ELR (cell line): Measurements from ENCODE around the gene ZNF618.

ENCODE experiments used
- DNase-seq: peaks from one replicate; pipeline ENCODE4 v3.0.0-alpha.2; 2015; ENCODE audit warnings: low read depth

The ZNF618 gene

DNA sequence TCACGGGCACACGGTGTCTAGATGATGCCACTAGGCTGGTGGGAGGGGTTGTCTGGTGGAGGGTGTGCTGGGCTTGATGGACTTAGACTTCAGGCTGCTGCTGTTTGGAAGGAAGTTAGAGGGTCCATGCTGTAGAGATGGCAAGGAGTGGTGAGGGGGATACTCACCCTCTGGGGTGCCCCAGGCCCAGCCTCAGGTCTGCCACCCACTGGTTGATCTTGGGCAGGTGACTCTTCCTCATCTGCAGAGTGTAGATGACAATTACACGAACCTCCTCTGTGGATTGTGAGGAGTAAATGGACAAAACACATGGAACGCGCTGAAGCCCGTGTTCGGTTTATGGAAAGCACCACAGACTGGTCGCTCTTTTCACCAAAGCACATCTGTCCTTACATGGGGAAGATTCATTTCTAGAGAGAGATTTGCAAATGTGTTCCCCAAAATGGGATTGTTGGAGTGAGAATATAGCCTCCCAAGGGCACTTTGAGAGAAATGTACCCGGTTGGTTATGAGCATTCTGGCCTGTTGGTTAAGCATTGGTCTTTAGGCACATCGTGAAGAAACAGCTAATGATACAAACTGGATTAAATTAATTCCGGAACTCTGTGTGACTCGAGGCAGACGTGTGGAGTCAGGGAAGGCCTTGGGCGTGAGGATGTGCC lies 58.2 kb downstream of the ZNF618 start:
- no peak for DNase-seq

DNA sequence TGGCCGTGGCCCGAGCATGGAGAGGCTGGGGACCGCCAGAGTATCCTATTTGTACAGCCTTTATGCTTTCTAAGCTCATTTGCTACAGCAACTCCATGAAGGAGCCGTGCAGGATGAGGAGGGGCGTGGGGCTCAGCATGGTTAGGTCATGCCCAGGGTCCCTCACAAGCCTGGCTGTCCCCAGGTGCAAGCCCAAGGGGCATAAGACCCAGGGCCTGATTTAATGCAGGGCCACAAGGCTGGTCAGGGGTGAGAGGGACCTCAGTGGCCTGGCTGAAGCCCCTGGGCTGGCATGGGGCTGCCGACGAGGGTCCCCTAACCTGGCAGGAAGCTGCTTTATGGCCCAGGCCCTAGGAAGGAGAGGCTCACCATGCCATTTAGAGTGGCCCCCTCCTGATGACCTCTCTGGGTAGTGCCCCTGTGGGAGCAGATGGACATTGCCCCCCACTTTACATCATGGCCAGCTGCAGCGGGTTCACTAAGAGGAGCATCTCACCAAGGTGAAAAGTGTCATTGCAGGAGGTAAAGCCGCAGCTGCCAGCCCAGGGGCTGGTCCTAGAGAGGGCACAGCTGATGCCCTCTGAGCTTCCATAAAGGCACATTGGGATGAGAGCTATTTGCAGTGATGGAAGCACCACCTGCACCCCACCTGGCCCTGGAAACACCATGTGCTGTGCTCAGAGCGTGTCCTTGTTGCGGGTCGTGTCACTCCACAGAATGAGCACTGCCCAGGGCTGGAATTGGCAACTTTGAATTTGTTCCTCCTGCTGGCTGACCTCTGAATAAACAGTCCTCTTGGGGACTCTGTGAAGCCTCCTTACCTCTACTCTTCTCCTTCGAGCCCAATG lies 58.9 kb downstream of the ZNF618 start:
- DNase-seq, result no peak

DNA sequence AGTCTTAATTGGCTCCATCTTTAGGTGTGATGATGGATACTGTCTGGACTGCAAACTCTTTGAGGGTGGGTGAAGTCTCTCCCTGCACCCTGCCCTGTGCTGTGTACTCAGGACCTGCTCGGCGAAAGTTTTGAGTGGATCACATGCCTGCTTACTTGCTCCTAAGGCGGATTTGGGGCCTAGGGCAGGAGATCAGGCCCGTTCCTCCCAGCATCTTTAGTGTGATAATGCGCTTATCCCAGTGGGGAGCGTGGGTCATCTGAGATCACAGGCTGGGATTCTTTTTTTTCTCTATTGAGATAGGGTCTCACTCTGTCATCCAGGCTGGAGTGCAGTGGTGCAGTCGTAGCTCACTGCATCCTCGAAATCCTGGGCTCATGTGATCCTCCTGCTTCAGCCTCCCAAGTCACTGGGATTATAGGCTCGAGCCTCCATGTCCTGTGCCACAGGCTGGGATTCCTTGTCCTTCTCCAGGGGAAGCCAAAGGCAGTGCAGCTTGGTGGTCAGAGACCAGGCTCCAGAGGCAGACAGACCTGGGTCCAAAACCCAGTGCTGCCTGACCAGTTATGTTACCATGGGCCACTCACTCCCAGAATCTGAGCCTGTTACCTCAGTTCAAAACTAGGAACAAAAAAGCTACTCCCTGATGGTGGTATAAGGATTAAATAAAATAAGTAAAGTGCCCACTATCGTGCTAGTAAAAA lies 59.7 kb downstream of the ZNF618 start:
- DNase-seq, result no peak

DNA sequence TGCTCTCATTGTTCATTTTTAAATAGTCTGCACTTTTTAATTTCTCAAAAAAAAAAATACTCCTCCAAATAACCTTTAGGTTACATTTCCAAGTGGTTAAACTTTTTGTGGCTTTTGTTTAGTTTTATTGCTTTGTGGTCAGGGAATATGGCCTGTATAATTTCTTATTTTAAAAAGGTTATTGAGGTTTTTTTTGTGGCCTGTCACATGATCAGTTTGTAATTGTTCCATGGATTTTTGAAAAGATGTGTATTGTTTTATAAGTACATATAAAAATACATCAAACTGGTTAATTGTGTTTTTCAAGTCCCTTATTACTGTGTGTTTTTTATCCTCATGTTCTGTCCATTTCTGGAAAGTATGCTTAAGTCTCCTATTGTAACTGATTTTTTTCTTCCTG lies 64.0 kb downstream of the ZNF618 start:
- no peak for DNase-seq

DNA sequence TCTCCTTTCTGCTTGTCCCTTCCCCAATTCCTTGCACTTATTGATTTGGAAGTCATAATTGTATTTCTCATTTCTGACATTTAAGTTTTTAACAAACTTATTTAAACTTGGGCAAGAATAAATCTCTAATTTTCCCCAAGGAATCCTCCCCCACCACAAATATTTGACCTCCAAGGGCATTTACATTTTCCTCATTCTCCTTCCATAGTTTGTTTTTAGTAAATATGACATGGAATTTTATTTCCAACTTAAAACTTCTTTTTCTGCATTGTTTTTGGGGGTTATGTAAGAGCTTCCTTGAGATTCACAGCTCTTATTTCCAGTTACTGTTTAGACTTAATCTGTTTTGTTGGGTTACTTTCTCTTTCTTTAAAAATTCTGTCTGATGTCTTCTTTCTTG lies 64.9 kb downstream of the ZNF618 start:
- no peak for DNase-seq

DNA sequence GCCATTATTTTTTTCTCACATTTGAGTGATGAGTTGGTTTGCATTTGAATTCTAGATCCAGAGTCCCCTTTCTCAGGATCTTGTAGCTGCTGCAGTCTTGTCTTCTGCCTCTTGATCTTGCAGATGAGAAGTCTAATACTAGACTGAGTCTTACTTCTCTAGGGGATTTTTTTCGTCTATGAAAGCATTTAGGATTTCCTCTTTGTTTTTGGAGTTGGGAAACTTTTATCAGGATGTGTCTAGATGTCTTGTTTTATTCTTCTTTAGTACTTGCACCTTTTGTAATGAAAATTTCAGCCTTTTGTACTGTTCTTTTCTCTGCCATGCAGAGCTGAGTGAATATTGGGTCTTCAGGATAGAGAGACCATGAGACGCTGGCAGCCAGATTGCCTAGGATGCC lies 65.4 kb downstream of the ZNF618 start:
- no peak for DNase-seq

DNA sequence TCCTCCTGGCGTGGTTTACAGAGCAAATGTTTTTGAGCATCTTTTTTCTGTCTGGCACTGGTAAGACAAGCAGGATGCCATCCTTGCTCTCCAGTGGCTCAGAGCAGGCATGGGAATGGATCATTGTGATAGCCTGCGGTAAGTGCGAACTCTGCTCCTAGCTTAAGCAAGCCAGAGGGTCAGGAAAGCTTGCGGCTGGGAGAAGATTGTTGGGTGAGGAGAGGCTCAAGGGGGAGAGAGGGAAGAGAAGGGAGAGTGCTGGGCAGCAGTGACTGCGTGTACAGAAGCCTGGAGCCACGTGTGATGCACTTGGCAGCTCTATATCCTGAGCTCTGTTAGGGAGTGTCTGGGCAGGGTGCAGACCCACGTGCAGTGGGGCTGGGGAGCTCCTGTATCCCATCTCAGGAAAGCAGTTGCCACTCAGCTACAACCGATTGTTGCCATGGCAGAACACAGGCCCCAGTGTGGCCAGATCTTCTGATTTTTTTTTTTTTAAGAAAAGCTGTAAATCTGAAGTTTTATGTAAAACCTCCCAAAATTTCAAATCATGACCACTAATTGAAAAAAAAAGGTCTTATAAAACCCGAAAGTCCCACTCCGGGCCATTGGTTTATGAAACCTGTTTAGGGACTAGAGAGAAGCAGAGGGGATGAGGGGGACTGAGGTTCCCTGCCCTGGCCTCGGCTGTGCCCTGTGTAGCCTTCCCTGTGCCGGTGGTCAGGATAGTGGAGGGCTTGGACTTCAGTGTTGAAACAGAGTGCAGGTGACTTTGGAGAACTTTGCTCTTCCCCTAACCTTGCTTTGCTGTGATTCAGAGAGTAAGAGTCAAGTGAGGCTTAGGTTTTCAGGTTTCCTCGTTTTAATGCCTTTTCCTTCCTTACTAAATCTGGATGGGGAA lies 67.3 kb downstream of the ZNF618 start:
- DNase-seq, result no peak

DNA sequence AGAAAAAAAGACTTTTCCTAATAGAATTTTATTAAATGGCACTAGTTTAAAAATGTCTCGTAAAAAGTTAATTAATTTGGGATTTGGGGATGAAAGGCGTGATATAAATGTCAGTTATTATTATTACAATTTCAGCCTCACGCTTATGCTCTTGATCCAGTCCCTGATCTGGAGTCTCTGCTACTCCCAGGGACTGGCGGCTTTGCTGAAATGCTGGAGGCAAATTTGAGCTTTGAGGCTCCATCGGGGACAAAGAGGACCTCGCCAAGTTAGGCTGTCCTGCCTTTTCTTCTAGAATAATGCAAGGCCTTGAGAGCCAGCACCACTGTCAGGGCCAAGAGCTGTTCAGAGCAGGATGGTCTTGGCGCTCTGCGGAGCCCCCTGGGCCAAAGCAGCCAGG lies 69.7 kb downstream of the ZNF618 start:
- DNase-seq, result no peak

DNA sequence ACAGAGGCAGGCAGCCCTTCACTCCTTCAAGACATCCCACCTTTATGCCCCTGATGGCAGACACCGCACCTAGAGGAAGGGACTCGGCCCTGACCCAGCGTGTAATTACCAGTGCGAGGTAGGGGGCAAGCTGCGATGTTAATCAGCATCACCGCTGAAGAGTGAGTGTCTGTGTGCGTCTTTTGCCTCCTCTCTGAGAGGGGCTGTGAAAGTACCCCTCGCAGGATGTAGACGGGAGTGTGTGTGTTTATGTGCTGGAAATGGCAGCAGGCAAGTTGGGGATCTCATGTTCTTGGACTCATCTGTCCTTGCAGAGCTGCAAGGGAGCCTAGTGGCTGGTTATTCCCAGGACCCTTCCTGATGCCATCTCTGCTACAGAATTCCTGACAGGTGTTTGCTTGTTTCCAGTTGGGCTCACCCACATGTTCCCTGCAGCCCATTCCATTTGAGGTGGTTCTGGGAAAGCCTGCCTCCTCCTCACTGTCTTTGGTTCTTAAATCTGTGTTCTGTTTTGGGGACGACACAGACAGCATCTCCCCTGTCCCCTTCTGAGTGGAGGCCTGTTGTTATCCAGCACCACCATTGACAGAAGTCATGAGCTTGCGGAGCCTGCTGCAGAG lies 70.5 kb downstream of the ZNF618 start:
- DNase-seq, result no peak

DNA sequence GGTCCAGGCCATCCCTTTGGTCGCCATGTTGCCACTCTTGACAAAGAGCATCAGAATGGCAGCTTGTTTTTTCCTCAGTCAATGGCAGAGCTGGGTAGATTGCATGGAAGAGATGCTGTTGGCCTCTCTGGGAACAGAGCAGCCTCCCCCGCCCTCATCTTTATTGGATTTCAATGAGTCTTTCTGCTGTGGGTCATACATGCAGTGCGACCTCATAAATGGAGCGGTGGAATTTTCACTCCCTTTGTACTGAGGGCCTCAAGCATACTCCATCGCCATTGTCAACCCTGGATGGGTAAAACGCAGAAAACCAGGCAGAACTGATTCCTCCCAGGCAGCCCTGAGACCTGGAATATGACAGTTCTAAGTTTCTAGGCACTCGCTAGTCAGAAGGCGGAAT lies 71.8 kb downstream of the ZNF618 start:
- no peak for DNase-seq

DNA sequence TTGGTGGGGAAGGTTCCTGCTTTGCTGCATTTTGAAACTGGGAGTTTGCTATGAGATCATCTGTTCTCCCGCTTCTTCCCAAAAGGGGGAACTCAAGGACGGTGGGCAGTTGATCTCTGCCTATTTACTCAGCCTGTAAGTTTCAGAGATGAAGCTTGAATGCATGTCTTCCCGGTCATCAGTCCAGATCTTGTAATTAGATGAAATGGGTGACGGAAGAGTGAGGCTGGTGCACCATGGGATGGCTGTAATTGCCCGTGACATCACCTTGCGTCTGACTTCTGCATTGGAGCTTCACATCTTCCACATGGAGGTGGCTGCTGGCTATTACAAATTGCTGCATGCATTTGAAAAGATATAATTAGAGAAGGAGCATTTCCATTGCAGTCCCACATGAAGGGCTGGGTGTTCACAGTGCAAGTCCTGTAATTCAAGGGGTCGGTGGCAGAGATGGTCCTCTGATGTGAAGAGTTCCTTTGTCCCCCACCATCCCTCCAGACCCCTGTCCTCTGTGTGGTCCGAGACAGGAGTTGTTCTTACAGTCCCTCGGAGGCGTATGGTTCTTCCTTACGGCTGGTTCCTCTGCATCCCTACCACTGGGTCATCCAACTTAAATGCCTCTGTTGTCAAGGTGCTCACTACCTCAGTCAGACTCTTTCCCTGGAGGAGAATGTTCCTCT lies 72.9 kb downstream of the ZNF618 start:
- no peak for DNase-seq

DNA sequence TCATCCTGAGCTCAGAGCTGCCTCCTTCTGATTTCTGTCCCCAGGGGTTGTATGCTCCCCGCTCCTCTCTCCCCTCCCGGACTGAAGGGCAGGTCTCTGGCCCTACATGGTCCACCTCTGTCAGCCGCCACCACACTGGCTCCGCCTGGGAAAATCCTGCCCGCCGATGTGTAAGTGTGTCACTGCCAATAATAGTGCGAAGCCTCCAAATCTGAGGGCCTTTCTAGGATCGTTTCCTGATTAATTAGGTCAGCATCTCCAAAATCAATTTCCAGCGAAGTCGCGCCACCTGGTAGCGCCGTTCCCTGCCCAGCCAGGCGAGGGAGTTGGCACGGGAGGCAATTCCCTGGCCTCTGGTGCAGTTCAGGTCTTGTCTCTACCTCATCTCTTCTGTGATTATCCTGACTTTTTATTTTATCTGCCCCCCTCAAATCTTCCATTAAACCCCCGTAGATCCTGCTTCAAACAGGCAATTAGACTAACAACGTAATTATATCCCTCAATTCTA lies 73.5 kb downstream of the ZNF618 start:
- DNase-seq, result no peak

DNA sequence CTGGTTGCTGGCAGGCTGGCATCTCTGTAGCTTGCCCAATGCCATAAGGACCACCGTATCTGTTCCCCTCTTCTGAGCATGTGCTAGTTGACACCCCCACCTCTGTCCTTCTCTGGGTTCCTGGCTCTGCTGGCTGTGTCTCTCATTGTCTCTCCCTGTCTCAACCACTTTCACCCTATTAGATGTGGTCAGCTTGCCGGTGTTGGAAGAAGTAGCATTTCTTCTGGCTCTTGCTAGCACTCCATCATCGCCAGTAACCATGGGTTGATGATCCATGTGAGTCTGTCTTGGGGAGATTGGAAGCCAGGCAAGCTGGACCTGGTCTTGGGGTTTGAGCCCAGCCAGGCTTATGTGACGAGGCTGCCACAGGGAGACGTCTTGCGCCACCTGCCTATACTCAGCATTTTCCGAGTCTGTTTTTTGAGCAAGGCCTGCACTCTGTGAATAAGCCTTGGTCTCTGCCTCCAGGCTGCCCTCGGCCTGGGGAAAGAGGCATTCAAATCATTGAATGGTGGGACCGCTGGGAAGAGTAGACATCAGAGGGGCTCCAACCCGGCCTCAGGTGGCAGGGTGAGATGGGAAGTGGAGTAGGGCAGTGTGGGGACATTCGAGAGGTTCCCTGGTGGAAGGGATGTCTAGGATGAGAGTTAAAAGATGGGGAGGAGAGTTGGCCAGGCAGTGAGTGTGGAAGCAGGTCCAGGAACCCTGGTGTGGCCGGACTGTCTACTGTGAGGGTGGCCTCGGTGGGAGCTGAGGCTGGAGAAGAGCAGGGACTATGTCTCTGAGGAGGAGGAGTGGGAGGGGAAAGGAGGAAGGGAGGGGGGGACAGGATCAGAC lies 74.3 kb downstream of the ZNF618 start:
- DNase-seq, result no peak

DNA sequence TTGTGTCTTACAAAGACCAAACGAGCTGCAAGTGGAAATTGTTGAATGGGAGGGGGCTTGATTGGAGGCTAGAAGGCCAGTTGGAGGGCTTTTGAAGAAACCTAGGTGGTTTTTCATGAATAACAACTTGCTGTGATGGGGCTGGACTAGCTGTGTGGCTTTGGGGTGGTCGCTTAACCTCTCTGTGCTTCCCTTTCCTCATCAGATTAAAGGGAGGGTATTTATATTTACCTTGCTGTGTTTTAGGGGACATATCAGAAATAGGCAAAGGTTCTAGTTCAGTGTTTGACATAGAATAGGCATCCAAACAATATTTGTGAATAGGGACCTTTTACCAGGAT lies 74.9 kb downstream of the ZNF618 start:
- no peak for DNase-seq

DNA sequence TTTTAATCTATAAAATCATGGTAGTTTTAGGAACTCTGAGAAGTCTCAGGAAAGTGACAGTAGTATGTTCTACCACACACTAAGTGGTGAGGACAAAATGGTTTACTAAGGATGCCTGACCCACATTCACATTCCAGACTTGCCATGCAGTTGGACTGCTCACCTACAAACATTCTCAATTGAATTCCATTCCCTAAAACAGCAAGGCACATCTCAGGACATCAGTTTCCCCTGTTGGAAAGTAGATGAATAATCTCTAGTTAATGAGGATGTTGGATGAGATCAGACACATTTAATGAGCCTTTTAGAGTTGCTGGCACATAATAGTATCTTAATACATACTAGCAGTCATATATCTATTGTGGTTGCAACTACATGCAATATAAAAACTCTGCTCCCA lies 76.6 kb downstream of the ZNF618 start:
- no peak for DNase-seq

DNA sequence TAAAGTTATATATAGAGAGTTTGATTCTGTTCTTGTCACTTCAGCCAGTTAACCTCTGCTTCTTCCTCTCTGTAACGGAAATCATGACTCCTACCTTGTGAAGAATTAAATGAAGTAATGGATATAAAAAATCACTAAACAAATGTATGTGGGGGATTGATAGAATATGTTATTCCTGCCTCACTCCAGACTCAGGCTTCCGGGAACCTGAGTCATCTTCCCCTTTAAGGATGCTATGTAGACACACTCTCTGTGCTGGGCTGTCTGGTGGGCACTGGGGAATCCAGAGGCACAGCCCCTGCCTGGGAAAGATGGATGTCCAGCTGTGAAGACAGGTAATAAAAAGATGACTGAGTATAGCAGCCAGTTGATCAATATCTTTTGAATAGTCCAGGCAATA lies 77.4 kb downstream of the ZNF618 start:
- peak; percentile 63 for DNase-seq

DNA sequence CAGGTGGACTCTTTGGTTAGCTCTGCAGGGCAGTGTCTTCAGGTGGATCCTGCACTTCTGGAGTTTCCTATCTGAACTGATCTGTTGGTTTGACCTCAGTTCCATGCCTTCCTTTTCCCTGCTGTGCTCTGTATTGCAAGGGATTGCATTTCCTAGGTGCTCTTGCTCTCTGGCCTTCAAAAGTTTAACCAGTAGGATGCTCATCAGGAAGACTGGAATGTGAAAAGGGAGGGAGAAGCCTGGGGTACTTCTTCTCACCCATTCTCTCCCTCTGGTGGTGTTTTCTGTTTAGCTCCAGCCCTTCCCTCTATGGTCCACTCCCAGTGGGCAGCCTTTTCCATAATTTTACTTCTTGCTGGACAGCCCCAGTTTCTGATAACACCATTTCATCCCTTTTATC lies 78.5 kb downstream of the ZNF618 start:
- no peak for DNase-seq

DNA sequence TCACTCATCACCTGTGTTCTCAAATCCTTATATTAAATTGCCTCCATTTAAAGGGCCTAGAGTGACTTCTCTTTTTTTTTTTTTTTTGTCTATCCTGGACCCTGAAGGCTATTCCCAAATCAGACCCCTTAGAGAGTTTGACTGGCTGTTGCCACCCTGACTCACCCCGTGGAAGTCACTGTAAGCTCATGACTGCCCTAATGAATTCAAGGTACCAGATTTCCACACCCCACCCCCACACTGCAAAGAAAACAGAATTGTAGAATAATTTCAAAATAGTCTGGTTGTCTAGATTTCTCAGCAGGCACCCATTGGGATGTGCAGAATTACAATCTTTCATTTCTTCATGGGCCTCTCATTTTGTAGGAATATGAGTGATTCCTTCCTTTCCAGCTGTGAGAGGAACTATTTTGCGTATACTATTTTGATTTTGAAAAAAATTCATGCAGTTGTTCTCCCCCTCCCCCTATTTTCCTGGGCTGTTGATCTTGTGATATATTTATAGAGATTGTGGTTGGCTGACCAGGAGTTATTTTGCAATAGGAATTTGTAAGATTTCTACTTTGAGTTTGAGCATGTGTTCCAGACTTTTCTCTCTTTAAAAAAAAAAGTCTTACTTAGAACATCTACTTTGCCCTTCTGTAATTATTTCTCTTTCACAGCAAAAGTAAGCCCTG lies 79.1 kb downstream of the ZNF618 start:
- peak; percentile 32 for DNase-seq

DNA sequence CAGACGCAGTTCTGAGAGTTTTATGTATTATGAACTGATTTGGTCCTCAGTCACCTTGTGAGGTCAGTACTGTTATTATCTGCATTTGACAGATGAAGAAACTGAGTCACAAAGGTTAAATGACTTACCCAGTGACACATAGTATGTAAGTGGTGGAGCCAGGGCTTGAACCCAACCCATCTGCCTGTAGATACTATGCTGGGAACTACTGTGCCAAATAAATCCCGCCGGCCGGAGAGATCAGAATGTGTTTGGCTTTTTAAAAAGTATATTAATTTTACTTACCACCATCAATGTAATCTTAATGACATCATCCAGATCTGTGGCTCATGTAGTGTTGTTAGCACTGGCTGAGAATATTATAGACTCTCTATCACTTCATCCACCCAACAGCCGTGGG lies 80.8 kb downstream of the ZNF618 start:
- DNase-seq, result no peak
